Nephron (organoid): ENCODE measurements around the gene TTLL5.

ENCODE experiments used
- H3K27ac Mint-ChIP-seq, 3 experiments: 2 replicates each; pipeline ENCODE4 v1.8.0; 2020; ENCODE audit warnings: mixed read lengths in 3 of 3, mild to moderate bottlenecking in 2 of 3, moderate library complexity in 1 of 3
- H3K27me3 Mint-ChIP-seq: 2 replicates; pipeline ENCODE4 v1.8.0; 2021; ENCODE audit warnings: low read depth, mild to moderate bottlenecking, moderate library complexity, mixed read lengths
- H3K36me3 Mint-ChIP-seq: 2 replicates; pipeline ENCODE4 v1.8.0; 2020; ENCODE audit warnings: low read depth, mixed read lengths
- H3K4me1 Mint-ChIP-seq: 2 replicates; pipeline ENCODE4 v1.8.0; 2020; ENCODE audit warnings: mixed read lengths
- H3K4me3 Mint-ChIP-seq, 3 experiments: 2 replicates each; pipeline ENCODE4 v1.8.0; 2020; ENCODE audit warnings: mild to moderate bottlenecking in 3 of 3, mixed read lengths in 3 of 3, moderate library complexity in 2 of 3
- H3K9me3 Mint-ChIP-seq: 2 replicates; pipeline ENCODE4 v1.8.0; 2020; ENCODE audit warnings: mixed read lengths
- TF ChIP-seq, protein P1 (sequence below), 3 experiments: fragments of 200-600 bp; sonication (generic); IDR thresholded peaks; one replicate each; pipeline ENCODE4 v1.5.0; 2021; ENCODE audit warnings: antibody characterized with exemption in 3 of 3; ENCODE audit not compliant: unreplicated experiment in 3 of 3

The TTLL5 gene

DNA sequence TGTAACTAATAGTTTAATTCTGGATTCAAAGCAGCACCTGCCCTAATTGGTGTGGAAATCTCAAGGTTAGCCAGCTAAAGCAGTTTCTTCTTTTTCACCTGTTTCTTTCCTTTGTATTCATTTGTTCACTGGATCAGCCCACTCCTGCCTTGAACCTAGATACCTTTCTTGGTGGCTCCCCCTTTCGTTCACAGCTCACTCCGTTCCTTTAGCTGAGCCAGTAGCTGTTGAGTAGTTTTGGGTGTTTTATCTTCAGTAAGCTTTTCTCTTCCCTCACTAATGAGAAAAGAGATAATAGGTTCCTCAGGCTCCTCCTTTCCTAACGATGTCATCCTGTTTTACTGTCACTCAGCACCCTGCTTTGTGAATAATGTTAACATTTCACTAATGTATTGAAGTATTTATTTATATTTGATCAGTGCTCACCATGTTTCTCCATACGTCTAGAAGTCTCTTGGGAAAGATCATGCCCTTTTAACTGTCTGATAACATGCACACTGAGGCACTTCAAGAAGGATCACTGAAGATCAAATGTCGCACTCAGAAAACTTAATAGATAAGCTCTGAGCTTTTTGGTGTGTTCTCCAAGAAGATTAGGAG lies 199.6 kb downstream of the TTLL5 start:
- Mint-ChIP-seq H3K27ac (peak overlapping the region in 2 of 3 experiments; percentile 14 to 22), H3K4me3 (no peak overlapping the region), H3K27me3 (no peaks in the 10 kb centered on the region), H3K4me1 (peaks cover 45% of the 10 kb centered on the region), H3K9me3 (no peaks in the 10 kb centered on the region), H3K36me3 (peaks cover 3% of the 10 kb centered on the region)
- TF ChIP-seq, protein P1, sequence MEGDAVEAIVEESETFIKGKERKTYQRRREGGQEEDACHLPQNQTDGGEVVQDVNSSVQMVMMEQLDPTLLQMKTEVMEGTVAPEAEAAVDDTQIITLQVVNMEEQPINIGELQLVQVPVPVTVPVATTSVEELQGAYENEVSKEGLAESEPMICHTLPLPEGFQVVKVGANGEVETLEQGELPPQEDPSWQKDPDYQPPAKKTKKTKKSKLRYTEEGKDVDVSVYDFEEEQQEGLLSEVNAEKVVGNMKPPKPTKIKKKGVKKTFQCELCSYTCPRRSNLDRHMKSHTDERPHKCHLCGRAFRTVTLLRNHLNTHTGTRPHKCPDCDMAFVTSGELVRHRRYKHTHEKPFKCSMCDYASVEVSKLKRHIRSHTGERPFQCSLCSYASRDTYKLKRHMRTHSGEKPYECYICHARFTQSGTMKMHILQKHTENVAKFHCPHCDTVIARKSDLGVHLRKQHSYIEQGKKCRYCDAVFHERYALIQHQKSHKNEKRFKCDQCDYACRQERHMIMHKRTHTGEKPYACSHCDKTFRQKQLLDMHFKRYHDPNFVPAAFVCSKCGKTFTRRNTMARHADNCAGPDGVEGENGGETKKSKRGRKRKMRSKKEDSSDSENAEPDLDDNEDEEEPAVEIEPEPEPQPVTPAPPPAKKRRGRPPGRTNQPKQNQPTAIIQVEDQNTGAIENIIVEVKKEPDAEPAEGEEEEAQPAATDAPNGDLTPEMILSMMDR (IDR thresholded peaks at IDR 0.05; ENCODE audit: unreplicated experiment in 3 of 3): no peak

- H3K36me3 Mint-ChIP-seq: no peaks in the 10 kb centered on the region
- TF ChIP-seq, protein P1 (IDR thresholded peaks at IDR 0.05; ENCODE audit: unreplicated experiment in 3 of 3): no peak
- H3K4me1 Mint-ChIP-seq: peaks cover 51% of the 10 kb centered on the region
- H3K4me3 Mint-ChIP-seq: no peak overlapping the region
- H3K27ac Mint-ChIP-seq: peak overlapping the region in 2 of 3 experiments; percentile 14 to 22
- H3K27me3 Mint-ChIP-seq: no peaks in the 10 kb centered on the region
- H3K9me3 Mint-ChIP-seq: no peaks in the 10 kb centered on the region
Measured at GRCh38 chr14:75861161-75861621, 200.1 kb downstream of the TTLL5 start.

DNA sequence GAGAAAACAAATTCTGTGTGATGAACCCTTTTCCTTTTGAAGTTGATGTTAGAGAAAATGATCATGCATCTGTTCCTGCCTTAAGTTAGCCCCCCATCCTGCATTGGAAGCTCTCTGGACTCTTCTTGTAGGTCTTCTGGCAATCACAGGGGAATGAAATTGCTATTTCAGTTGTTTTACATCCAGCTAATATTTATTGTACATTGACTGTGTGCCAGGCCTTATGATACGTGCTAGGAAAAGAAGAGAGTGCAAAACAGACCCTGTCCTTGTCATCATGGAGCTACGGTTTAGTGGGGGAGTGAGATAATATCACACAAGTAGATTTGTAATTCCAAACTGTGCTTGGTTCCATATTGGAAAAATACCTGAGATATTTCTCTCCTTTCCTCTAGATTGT lies 202.2 kb downstream of the TTLL5 start:
- H3K27ac Mint-ChIP-seq: peak overlapping the region; percentile 44 to 87 (median 87)
- TF ChIP-seq, protein P1 (IDR thresholded peaks at IDR 0.05; ENCODE audit: unreplicated experiment in 3 of 3): no peak
- H3K9me3 Mint-ChIP-seq: no peaks in the 10 kb centered on the region
- H3K36me3 Mint-ChIP-seq: no peaks in the 10 kb centered on the region
- H3K4me1 Mint-ChIP-seq: peaks cover 67% of the 10 kb centered on the region
- no peak overlapping the region for H3K4me3 Mint-ChIP-seq
- H3K27me3 Mint-ChIP-seq: no peaks in the 10 kb centered on the region

DNA sequence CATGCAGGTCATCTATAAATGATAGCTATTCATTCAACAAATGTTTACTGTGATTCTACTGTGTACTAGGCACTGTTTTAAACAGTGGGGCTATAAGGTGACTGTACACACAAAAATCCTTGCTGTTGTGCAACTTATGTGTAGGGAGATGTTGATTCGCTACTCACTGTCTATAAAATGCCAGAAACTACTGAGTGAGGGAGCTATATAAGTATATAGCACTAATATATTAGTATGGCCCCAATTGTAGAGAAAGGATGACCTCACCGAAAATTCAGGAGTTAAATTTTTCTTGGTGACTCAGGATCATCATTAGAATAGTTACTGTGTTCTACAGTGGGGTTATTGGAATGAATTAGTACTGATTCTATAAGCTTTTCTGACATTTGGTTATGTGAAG lies 203.3 kb downstream of the TTLL5 start:
- Mint-ChIP-seq H3K4me1 (peaks cover 70% of the 10 kb centered on the region), H3K27ac (peak overlapping the region in 2 of 3 experiments; percentile 62 to 99), H3K4me3 (no peak overlapping the region), H3K27me3 (no peaks in the 10 kb centered on the region), H3K9me3 (no peaks in the 10 kb centered on the region), H3K36me3 (no peaks in the 10 kb centered on the region)
- TF ChIP-seq, protein P1 (IDR thresholded peaks at IDR 0.05; ENCODE audit: unreplicated experiment in 3 of 3): no peak

DNA sequence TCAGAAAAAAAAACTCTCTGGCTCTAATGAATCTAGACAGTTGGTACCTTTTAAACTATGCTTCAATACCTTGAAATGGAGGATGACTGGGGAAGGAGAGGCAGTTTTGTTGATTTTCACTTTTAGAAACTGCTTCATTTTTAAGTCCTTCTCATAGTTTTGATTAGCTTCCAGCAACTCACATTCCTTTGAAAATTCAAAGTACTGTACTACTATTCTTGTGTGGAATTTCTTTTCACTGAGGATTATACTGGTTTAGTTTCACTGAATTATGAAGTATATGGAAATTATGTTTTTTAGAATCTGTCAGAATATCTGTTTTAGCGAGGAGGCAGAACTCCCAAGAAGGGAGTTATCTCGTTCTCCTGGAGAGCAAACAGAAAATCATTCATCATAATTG lies 204.5 kb downstream of the TTLL5 start:
- Mint-ChIP-seq H3K4me1 (peaks cover 60% of the 10 kb centered on the region), H3K27me3 (no peaks in the 10 kb centered on the region), H3K9me3 (no peaks in the 10 kb centered on the region), H3K27ac (peak overlapping the region; percentile 39 to 99 (median 93)), H3K36me3 (peaks cover 5% of the 10 kb centered on the region), H3K4me3 (no peak overlapping the region)
- TF ChIP-seq, protein P1 (IDR thresholded peaks at IDR 0.05; ENCODE audit: unreplicated experiment in 3 of 3): no peak

- H3K4me1 Mint-ChIP-seq: peaks cover 65% of the 10 kb centered on the region
- H3K36me3 Mint-ChIP-seq: peaks cover 10% of the 10 kb centered on the region
- peak overlapping the region in 1 of 3 experiments; percentile 46 for H3K4me3 Mint-ChIP-seq
- peak overlapping the region; percentile 93 to 99 (median 99) for H3K27ac Mint-ChIP-seq
- H3K27me3 Mint-ChIP-seq: no peaks in the 10 kb centered on the region
- no peaks in the 10 kb centered on the region for H3K9me3 Mint-ChIP-seq
- TF ChIP-seq, protein P1 (IDR thresholded peaks at IDR 0.05; ENCODE audit: unreplicated experiment in 3 of 3): no peak
Measured at GRCh38 chr14:75866970-75867369, 205.9 kb downstream of the TTLL5 start.
